Right atrium auricular region (tissue), 2 donors: Measurements from ENCODE around the gene ITGAX. TPM values are rescaled to one million over a fixed set of nuclear protein-coding genes. Genes with fewer than 3 reads are reported as not detected.

Experiments used
- DNase-seq: peaks from one replicate; pipeline ENCODE4 v3.0.0-alpha.2; 2019; ENCODE audit warnings: low spot score
- H3K27ac ChIP-seq, 2 donors: fragments of 200-600 bp; sonication (generic); 1 replicate in 1 of 2; 2 replicates in 1 of 2; pipeline ENCODE4 v1.5.1; 2016 to 2019
- H3K27me3 ChIP-seq, 2 donors: fragments of 200-600 bp; sonication (generic); one replicate each; pipeline versions ENCODE4 v1.5.1 to v1.6.0; 2017 to 2019
- H3K36me3 ChIP-seq: fragments of 200-600 bp; sonication (generic); one replicate; pipeline ENCODE4 v1.5.1; 2016
- H3K4me1 ChIP-seq, 2 donors: fragments of 200-600 bp; sonication (generic); one replicate each; pipeline versions ENCODE4 v1.5.1 to v1.6.0; 2017 to 2019
- H3K4me3 ChIP-seq, 2 donors: fragments of 200-600 bp; sonication (generic); 1 replicate in 1 of 2; 2 replicates in 1 of 2; pipeline ENCODE4 v1.5.1; 2017 to 2019; ENCODE audit warnings: mild to moderate bottlenecking in 1 of 2, moderate library complexity in 1 of 2
- H3K9me3 ChIP-seq, 2 donors: fragments of 200-600 bp; sonication (generic); one replicate each; pipeline ENCODE4 v1.5.1; 2019
- CTCF ChIP-seq, 2 donors: fragments of 200-600 bp; sonication (generic); IDR thresholded peaks; one replicate each; pipeline ENCODE4 v1.5.1; 2019; ENCODE audit warnings: antibody characterized with exemption in 2 of 2
- total RNA-seq, 2 donors: library from RNA; depleted of rRNA; stranded (reverse); fragments of >200 nt; gene quantifications; one replicate each; pipeline ENCODE4 v1.1.0, GENCODE V29; 2016

The ITGAX gene
- total RNA-seq, 2 donors from 2014 or later: 0.78 to 2.6 TPM

- TF ChIP-seq CTCF (IDR thresholded peaks at IDR 0.05): no peak
- no peaks in the 10 kb centered on the region for H3K9me3 ChIP-seq
- H3K27me3 ChIP-seq: no peaks in the 10 kb centered on the region
- H3K27ac ChIP-seq: no peak overlapping the region
- H3K4me3 ChIP-seq: no peak overlapping the region
- DNase-seq: no peak
- peaks cover 0 to 3% of the 10 kb centered on the region in 2 donors for H3K4me1 ChIP-seq
- no peaks in the 10 kb centered on the region for H3K36me3 ChIP-seq
These were observed 3.0 kb upstream of the ITGAX start for GRCh38 chr16:31351942-31352325.

- no peak for DNase-seq
- Histone ChIP-seq H3K4me1 (peaks cover 0 to 6% of the 10 kb centered on the region in 2 donors), H3K4me3 (no peak overlapping the region), H3K9me3 (no peaks in the 10 kb centered on the region), H3K27me3 (no peaks in the 10 kb centered on the region), H3K27ac (no peak overlapping the region), H3K36me3 (no peaks in the 10 kb centered on the region)
- no peak for TF ChIP-seq CTCF (IDR thresholded peaks at IDR 0.05)
These were observed 2.4 kb upstream of the ITGAX start for GRCh38 chr16:31352376-31353115.

GRCh38 chr16:31355431-31356100 is 590 bp downstream of the ITGAX start:
- TF ChIP-seq CTCF (IDR thresholded peaks at IDR 0.05): no peak
- no peak overlapping the region for H3K27ac ChIP-seq
- peaks cover 0 to 11% of the 10 kb centered on the region in 2 donors for H3K4me1 ChIP-seq
- H3K9me3 ChIP-seq: no peaks in the 10 kb centered on the region
- no peaks in the 10 kb centered on the region for H3K36me3 ChIP-seq
- H3K4me3 ChIP-seq: no peak overlapping the region
- H3K27me3 ChIP-seq: no peaks in the 10 kb centered on the region
- DNase-seq: no peak

- no peak for DNase-seq
- Histone ChIP-seq H3K4me3 (no peak overlapping the region), H3K4me1 (peaks cover 0 to 11% of the 10 kb centered on the region in 2 donors), H3K27me3 (no peaks in the 10 kb centered on the region), H3K36me3 (no peaks in the 10 kb centered on the region), H3K9me3 (no peaks in the 10 kb centered on the region), H3K27ac (no peak overlapping the region)
- TF ChIP-seq CTCF (IDR thresholded peaks at IDR 0.05): no peak
These were observed 1.8 kb downstream of the ITGAX start for GRCh38 chr16:31356566-31357323.

- Histone ChIP-seq H3K4me3 (no peak overlapping the region), H3K27me3 (no peaks in the 10 kb centered on the region), H3K36me3 (no peaks in the 10 kb centered on the region), H3K9me3 (no peaks in the 10 kb centered on the region), H3K4me1 (peaks cover 0 to 11% of the 10 kb centered on the region in 2 donors), H3K27ac (no peak overlapping the region)
- no peak for DNase-seq
- no peak for TF ChIP-seq CTCF (IDR thresholded peaks at IDR 0.05)
These were observed 2.5 kb downstream of the ITGAX start for GRCh38 chr16:31357324-31358109.
